ENCODE measurements around the gene GLT1D1.

Gene GLT1D1

DNA sequence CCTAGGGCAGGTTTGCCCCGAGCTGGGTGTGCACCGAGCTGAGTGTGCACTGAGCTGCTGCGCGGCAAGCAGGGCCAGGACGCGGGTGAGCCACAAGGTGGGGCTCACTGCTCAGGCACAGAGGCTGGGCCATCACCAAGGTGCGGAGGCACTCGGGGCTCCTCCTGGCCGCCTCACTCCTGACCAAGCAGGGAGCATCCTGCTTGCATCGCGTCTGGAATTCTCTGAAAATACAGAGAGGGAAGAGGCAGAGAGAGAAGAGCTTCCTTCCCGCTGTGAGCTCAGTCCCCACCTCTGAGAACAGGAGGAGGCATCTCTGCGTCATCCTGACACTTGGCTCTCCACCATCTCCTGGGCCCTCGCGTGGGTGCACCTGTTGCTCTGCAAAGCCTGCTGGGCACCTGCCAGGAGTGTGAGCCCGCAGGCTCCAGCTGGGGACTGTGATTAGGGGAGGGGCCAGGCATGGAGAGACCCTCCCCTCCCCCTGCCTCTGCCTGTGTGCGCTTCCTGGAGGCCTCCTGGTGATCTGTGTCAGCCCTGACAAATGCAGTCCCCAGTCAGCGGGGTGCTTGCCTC, 116.3 kb downstream of the GLT1D1 start:
- no peak for FAIRE-seq

DNA sequence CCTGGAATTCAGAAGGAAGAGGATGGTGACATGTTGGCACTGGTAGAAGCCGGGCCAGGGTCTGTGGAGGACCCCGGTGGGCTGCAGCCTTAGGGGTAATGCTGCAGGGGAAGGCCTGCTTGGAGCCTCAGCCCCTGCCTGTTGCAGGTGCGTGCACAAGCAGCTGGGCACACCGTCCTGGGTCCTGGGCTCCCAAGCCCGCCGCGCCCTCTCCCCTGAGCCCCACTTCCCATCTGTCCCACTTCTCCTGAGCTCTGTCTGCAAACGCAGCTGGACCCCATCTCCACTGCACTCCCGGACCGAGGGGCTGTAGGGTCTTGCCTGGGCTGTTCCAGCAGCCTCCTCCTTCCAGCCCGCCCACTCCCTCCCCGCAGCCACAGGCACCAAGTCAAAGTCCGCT, 116.8 kb downstream of the GLT1D1 start:
- FAIRE-seq = no peak

DNA sequence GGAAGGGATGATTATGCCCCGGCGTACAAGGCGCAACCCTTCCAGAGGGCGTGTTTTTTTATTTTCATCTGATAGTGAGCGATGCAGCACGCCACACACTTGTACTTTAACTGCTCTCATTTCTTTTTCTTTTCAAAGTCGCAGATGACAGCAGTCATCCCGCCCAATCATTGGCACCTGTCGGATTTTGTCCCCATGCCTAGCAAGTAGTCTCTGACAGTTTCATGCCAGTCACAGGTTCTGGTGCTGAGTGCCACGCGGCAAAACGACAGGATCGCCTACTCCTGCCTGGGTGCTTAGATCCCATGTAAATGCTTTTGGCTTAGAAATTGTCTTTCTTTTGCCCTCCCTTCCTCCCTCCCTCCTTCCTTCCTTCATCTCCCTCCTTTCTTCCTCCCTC, 117.7 kb downstream of the GLT1D1 start:
- FAIRE-seq = no peak

DNA sequence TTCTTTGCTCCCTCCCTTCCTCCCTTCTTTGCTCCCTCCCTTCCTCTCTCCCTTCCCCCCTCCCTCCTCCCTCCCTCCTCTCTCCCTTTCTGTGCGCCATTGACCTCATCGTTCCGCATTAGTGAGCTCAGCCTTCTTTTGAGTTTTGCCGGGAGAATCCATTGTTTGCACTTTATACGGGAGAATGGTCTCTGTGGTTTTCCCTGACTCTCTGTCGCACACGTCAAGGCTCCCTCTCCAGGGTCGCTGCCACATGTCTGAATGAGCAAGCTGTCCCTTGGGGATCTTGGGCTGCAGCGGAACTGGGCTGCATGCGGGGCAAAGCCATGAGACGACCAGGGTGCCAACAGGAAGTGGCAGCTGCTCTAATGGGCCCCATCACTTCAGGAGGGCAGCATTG, 118.5 kb downstream of the GLT1D1 start:
- no peak for FAIRE-seq

DNA sequence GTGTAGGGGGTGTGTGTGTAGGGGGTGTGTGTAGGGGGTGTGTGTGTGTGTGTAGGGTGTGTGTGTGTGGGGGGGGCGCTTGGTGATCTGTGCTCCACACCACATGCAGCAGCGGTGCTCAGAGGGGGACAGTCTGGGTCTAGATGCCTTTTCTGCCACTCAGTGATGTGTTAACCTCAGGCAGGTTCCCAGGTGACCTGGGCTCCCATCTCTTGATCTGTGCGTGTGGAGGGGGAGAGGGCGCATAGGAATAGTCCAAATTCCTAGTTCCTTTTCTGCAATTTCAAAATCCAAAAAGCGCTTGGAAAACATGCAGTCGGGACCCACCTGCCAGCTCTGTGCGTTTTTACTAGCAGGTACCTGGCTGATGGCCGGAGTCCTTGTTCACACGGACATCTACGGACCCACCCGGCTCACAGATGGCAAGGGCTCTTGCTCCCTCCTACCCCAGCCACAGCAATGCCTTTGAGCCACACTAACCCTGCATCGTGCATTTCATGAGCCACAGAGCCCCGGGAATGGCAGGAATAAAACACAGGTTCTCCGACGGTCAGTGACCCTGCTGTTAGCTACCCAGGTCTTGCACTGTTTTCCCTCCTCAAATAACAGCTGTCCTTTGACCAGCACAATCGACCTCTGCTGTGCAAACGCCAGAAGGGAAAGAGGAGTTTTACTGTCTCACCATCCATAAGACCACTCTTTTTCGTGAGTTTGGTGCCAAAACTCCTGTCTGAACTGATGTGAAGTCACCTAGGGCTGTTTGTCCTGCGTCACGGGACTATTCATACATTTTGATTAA, 120.8 kb downstream of the GLT1D1 start:
- no peak for FAIRE-seq

DNA sequence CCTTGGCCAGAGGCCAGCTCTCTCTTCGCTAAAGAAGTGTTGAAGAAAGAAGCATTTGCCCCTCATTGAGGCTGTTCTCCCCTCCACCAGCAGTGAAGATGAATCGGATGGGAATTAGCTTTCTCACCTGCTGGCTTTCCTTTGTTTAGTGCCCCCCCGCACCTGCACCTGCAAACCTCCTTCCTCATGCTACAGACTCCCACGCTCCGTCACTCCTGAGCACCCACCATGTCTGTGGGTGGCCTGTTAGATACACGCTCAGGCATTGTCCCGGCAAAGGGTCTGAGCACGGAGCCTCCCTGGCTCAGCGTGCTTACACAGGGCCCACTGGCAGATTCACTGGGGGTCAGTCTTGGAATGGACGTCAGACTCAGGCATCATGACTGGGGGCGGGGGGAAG, 121.6 kb downstream of the GLT1D1 start:
- no peak for FAIRE-seq

DNA sequence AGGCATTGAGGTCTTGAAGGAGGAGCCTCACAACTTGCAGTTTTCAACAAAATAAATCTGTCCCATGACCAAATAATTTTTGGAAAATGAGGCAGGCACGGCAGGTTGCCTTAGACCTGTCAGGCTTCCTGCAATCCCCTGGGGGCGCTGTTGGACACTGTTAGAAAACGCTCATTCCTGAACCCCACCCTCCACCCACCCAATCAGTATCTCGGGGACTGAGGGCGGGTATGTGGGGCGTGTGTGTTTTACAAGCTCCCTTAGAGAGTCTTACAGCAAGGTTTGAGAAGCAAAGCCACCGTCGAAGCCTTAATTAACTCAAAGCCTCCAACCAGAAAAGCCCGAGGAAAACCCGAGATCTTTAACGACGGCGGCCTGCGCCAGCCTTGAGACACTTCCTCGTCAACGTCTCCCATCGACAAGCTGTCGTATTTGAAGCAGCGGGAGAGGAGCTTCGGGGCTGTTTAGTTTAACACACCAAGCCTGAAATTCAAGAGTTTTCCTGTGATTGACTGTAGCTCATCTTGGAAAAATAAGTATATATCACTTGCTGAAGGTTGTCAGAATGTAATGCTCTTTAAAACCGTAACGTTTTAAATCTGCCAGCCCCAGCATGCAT, 123.0 kb downstream of the GLT1D1 start:
- FAIRE-seq = no peak

DNA sequence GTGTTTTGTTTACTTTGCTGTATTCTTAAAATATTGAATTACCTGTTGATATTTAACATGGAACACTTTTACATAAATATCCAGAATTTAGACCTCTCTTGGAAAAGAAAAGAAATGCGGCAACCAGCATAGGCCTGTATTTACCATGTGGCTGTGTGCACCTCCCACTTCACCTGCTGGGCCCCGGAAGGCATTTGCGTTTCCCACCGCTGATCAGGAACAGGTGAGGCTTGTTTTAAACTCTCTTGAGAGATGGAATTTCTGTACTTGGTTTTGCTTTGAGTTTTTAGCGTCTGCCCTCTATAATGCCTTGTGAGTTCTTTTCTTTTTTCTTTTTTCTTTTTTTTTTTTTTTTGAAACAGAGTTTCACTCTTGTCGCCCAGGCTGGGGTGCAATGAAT, 124.2 kb downstream of the GLT1D1 start:
- no peak for FAIRE-seq

DNA sequence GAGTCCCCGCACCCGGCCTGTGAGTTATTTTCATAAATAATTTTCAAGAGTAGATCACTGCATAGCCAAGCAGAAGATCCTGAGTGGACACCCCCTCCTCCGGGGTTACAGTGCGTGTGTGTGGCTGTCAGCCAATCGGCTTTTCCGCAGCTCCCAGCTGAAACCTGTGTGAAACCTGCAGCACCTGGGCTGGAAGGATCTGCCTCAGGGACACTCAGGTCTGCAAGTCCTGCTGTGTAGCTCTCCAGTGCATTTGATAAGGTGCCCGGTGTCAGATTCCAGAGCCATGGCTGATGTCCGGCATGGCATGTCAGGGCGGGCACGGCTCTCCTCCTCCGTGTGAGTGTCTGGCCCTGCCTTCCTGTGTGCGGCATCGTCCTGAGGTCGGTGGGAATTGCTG, 124.8 kb downstream of the GLT1D1 start:
- no peak for FAIRE-seq

DNA sequence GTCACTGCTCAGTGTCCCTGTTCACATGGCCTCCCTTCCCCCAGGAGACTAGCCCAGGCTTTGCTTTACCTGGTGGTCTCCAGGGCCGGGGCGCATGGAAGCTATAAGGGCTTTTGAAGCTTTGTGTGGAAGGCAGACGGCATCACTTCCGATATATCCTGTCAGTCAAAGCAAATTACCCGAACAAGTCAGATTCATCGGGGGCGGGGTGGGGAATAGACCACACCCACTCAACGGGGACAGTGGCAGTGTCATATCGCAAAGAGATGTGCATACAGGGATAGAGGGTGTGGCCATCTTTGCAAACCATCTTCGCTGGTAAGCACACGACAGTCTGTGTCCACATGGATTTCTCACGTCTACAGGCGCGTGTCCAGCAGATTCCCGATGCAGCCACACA, 127.3 kb downstream of the GLT1D1 start:
- FAIRE-seq = no peak

DNA sequence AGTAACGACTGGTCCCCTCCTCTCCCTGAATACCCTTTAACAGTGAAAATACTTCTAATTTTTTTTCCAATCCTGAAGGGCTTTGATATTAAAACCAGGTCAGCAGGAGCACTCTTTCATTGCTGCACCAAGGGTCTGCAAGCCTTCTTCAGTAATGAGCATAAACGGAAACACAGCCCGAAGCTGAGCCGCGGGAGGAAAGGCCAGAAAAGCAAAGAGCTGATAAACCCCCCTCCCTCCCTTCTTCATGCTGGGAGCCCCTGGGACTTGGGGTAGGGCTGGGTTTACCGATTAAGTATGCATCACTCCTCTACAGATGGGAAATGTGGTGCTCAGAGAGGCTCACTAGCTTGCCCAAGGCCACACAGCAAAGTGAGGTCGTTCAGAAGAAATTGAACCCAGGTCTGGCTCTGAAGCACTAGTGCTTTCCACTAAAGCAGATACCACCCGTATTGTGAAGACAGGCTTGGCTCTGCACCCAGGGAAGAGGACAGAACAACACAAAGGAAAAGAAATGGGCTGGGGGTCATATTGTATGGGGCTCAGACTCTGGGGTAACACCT, 128.8 kb downstream of the GLT1D1 start:
- FAIRE-seq = no peak

DNA sequence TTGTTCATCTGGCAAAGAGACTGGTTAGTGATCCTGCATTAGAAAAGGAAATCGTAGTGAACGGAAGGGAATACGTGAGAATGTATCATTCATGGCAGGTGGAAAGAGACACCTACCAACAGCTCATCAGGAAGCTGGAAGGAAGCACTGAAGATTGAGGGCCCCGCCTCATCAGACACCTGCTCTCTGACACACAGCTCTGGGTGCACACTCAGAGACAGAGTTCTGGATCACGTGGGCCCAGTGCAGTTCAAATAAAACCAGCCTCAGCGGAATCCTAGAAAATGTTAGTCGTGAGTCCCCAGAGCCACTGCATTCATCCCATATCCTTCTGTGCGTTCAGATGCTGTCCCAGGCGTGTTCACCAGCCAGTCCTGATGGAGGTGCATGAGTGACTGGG, 129.7 kb downstream of the GLT1D1 start:
- FAIRE-seq = no peak

DNA sequence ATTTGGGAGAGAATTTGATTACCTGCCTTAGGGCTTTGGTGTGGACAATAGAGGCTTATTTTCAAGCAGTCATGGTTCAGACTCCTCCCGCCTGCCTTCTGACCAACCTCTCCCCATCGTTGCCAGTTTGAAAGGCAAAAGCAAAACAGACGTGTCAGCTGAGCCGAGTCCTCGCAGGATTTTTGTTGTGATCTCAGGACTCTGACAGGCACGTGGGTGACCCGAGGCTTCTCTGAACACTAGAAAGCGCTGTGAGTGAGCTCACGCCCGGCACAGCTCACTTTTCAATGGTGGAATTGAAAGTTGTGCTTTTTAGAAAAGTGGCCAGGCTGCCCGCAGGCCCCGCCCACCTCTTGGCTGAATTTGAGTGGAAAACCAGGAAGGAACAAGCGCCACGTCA, 130.1 kb downstream of the GLT1D1 start:
- no peak for FAIRE-seq

DNA sequence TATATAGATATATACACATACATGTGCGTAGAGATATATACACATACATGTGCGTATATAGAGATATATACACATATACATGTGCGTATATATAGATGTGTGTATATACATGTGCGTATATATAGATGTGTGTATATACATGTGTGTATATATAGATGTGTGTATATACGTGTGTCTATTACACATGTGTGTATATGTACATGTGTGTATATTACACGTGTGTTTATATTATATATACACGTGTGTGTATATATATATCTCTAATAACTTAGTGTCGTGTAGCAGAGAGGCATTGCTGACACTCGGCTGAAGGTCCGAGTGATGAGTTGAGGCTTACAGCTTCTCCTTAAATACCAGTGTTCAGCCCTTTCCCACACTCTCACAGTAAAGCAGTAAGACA, 133.7 kb downstream of the GLT1D1 start:
- no peak for FAIRE-seq

DNA sequence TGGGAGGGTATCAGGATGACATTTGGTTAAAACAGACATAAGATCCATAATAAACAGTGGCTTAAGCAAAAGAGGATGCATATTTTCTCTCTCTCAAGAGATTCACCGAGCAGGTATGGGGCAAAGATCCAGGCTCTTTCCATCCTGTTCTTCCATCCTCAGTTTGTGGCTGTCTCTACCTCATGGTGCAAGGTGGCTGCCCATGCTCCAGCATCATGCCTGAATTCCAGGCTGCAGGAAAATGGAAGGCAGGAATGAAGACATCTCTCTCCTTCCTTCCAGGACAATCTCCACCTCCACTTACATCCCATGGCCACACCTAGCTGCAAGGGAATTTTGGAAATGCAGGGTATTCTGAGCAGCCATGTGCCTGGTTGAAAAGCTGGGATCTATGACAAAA, 136.0 kb downstream of the GLT1D1 start:
- FAIRE-seq = no peak

DNA sequence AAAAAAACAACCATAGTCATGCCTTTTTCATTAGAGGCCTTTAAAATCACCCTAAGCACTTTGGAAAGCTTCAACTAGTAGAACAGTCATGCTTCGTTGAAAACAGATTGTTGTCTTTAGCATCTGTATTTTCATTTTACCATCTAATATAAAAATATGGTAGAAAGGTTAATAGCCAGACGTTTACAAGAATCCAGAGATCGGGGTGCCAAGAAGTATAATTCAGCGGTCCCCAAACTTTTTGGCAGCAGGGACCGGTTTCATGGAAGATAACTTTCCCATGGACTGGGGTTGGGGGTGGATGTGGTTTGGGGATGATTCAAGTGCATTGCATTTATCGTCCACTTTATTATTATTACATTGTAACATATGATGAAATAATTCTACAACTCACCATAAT, 138.4 kb downstream of the GLT1D1 start:
- FAIRE-seq = no peak

DNA sequence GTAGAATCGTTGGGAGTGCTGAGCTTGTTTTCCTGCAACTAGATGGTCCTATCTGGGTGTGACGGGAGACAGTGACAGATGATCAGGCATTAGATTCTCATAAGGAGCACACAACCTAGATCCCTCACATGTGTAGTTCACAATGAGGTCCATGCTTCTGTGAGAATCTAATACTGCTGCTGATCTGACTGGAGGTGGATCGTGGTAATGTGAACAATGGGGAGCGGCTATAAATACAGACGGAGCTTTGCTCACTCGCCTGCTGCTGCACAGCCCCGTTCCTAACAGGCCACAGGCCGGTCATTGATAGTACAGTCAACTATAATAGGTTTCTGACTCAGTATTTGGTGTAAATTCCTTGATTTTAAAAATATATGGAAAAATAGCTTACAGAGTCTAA, 138.8 kb downstream of the GLT1D1 start:
- FAIRE-seq = no peak

DNA sequence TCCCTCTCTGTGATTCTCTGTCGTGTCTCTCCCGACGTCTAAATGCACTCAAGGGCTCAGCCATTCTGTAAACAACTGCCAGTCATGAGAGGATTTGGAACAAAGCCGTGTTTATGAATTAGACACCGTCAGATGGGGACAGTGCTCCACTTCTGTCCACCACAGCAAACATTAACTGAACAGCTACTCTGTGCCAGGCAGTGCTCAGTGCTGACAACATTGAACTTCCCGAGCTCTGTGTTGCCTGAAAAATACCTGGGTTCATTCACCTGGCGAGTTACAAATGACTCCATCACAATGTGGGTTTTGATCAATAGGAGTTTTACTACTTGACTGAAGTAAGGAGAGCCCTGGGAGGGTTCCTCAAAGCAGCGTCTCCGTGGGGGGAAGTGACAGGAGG, 139.3 kb downstream of the GLT1D1 start:
- no peak for FAIRE-seq

DNA sequence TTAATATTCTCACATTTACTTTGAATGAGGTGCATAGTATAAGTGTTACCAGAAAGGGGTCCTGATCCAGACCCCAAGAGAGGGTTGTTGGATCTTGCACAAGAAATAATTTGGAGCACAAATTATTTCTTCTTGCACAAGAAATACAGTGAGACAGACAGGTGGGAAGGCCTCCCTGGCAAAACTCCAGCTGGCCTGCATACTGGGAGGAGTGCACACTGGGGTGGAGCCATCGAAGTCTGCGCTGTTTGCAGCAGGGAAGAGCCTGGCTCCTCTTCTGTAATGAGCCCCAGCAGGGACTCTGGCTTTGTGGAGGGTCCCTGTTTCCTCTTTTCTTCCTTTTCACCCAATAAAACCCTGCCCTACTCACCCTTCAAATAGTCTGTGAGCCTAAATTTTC, 141.6 kb downstream of the GLT1D1 start:
- no peak for FAIRE-seq

DNA sequence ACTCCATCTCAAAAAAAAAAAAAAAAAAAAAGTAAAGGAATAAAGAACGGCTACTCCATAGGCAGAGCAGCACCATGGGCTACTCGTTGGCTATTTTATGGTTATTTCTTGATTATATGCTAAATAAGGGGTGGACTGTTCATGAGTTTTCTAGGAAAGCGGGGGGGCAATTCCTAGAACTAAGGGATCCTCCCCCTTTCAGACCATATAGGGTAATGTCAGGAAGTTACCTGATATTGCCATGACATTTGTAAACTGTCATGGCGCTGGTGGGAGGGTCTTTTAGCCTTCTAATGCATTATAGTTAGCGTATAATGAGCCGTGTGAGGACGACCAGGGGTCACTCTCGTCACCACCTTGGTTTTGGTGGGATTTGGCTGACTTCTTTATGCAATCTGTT, 142.3 kb downstream of the GLT1D1 start:
- no peak for FAIRE-seq

DNA sequence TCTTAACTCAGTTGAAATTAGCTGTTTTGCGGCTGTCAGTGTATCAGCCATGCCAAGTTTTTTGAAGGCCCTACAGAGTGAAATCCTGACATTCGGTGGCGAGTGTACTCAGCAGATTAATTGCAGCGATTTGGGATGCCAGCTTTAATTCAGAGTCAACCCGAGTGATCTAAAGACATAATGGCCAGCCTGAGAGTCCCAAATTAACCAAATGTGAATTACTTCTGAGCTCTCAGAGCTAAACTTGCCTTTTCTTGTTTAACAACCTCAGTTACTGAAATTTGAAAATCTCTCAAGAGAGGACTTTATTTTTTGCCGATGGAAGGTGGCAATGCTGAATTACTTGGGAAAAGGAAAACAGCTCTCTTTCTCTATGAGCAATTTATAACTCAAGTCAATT, 148.5 kb downstream of the GLT1D1 start:
- FAIRE-seq = no peak

DNA sequence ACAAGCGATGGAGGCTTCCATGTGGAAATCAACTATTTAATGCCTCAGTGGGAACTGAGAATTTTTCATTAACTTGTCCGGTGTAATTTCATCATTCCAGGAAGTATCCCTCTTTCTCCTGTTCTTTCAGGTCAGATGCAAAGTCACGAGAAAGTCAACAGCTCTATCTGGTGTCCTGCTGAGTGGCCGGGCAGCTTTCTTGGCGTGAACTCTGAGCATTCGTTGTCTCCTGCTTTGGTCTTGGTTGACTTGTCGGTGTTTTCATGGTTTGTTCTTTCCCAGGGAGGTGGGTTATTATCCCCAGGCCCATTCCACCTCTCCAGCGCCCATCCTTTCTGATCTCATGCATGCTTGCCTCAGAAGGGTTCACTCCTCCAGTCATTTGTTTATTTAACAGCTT, 149.1 kb downstream of the GLT1D1 start:
- FAIRE-seq = no peak

DNA sequence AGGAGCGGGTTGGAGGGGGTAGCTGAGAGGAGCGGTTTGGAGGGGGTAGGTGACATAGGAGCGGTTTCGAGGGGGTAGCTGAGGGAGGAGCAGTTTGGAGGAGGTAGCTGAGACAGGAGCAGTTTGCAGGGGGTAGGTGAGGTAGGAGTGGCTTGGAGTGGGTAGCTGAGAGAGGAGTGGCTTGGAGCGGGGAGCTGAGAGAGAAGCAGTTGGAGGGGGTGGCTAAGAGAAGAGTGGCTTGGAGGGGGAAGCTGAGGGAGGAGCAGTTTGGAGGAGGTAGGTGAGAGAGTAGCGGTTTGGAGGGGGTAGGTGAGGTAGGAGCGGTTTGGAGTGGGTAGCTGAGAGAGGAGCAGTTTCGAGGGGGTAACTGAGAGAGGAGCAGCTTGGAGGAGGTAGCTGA, 152.1 kb downstream of the GLT1D1 start:
- no peak for FAIRE-seq

DNA sequence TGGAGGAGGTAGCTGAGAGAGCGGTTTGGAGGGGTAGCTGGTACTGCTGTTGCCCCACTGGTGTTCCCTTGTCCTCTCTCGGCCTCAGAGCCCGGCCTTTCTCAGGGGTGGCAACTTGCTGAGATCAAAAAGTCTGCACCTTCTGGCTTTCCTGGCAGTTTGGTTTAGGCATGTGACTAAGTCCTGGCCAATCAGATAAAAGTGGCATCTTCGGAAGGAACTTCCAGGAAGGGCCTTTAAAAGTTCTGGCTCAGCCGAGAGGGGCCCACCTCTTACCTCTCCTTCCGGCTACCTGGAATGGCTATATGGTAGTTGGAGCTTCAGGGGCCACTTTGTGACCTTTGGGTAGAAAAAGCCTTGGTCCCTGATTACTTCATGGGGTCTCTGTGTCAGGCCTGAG, 152.6 kb downstream of the GLT1D1 start:
- no peak for FAIRE-seq

Data from colon (tissue), 2 donors.